Inflammatory macrophage treated with lipopolysaccharide for 4 hours (primary cell): ENCODE data around the gene ARHGEF1.
A peak's percentile ranks its signal among the peaks of the same experiment; 100 is the strongest.

Source experiments
- DNase-seq: peaks from one replicate; pipeline ENCODE4 v3.0.0-alpha.2; 2020

The ARHGEF1 gene

DNA sequence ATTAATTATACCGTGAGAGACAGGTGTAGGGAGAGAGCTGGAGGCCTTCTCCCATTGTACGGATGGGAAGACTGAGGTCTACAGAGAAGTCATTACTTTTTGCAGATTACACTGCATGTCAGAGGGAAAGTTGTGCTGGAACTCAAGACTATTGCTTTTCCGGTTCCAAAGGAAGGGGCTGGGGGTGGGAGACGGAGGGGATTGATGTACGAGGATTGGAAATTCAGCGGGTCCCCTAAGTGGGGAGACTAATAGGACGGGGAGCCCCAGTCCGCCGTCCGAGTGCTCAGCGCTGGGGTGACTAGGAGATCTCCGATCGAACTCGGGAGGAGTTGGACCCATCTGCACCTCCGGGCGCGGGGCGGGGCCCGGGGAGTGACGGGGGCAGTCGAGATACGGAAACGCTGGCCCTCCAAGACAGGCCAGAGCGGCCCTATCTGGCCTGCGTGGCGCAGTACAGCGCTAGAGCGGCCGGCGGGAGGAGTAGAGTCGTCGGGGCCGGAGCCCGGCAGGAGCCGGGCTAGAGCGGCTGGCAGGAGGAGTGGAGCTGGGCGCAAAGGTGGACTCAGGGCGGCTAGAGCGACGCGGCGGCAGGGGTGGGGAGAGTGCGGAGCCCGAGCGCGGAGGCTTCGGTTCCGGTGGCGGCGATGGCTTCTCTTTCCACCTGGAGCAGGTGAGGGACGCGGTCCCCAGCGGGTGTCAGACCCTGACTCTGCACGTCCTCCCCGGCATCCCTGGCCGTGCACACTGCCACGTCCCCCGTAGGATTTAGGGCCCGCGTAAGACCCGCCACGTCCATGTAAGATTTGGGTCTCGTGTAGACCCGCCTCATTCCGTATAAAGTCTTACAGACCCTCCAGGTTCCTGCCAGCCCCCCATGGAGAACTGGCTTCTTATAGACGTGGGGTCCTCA, 1.1 kb downstream of the ARHGEF1 start:
- DNase-seq: peak; percentile 98

DNA sequence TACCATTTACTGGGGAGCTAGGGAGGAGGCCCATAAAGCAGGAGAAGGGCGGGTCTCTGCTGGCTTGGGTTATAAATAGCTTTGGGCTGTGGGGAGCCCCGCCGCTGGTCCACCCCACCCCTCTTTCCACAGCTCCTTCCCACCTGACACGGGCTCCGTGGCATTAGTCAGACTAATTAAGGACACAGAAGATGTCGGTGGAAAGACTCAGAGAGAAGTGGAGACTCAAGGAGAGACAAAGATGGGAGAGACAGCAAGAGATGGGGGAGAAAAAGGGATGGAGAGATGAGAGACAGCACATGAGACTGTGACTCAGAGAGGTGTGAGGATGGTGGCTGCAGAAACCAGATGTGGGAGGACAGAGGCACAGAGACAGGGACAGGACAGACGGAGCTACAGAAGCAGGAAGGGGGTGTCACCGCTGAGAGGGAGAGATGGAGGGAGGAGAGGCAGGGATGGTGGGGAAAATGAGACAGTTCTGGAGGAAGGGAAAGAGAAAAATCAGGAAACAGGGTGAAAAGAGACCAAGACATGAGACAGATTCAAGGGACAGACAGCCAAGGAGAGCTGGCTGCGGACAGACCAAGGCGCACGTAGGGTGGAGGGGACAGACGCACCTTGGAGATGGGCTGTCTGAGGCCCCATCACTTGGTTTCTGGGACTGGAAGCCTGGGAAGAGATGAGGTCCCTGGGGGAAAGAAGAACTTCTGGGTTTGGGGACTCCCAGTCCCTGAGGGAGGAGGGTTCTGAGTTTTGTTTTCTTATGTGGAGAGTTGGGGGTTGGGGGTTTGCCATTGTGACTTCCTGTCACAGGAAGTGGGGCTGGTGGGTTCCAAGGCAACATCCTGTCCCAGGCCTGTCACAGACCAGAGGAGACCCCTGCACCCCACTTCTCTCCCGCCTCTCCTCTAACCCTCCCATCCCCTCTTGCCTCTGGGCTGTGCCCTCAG, 4.1 kb downstream of the ARHGEF1 start:
- no peak for DNase-seq

DNA sequence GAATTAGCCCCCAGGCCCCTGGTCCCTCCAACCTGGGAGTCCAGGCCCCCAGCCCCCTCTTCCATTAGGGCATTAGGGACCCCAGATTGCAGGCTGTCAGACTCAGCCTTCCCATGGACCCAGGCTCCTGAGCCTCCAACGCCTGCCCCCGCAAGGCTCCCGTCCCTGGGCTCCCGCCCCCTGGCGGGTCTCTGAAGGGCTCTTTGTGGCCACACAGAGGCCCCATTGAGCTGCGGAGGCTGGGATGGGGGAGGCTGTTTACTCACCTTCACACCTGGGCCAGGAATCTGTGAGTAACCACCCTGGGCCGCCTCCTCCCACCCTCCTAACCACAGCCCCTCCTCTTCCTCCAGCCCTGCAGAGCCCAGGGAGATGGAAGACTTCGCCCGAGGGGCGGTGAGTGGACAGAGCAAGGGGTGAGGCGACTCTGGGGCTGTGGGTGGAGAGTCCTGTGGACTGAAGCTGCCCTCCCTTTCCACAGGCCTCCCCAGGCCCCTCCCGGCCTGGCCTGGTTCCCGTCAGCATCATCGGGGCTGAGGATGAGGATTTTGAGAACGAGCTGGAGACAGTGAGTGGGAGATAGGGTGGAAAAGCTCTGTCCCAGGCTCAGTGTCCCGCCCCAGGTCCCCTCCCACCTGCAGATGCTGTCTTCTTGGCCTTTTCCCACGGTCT, 4.9 kb downstream of the ARHGEF1 start:
- no peak for DNase-seq

- DNase-seq: no peak
These were observed 5.9 kb downstream of the ARHGEF1 start for GRCh38 chr19:41888926-41889325.

DNA sequence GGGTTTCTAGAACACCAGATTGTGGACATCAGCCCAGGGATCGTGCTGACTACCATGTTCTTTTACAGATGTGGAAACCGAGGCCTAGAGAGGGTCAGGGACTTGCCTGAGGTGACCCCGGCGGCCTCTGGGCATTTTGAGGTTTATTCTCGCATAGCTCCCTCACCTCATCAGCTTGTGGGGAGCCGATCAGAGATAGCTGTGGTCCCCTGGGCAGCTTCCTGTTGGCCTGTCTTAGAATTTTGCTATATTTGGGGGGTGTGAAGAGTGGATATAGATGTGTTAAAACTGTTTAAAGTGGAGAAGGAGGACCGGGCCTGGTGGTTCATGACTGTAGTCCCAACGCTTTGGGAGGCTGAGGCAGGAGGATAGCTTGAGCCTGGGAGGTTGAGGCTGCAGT, 6.9 kb downstream of the ARHGEF1 start:
- DNase-seq: no peak

GRCh38 chr19:41890936-41891335, 8.0 kb downstream of the ARHGEF1 start:
- no peak for DNase-seq

- no peak for DNase-seq
These were observed 9.4 kb downstream of the ARHGEF1 start for GRCh38 chr19:41892173-41892902.

DNA sequence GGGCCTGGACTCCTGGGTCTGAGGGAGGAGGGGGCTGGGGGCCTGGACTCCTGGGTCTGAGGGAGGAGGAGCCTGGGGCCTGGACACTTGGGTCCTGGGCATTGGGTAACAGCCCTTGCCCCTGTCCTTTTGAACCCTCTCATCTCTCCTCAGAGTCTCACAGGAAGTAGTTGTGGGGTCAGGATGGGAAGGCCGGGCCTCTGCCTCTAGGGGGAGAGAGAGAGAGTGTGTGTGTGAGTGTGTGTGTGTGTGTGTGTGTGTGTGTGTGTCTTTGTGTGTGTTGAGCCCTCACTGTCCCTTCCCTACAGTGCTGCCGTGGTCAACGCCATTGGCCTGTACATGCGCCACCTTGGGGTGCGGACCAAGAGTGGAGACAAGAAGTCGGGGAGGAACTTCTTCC, 10.9 kb downstream of the ARHGEF1 start:
- no peak for DNase-seq

GRCh38 chr19:41894350-41894749, 11.4 kb downstream of the ARHGEF1 start:
- no peak for DNase-seq

GRCh38 chr19:41895745-41896580, 13.0 kb downstream of the ARHGEF1 start:
- DNase-seq: no peak

DNA sequence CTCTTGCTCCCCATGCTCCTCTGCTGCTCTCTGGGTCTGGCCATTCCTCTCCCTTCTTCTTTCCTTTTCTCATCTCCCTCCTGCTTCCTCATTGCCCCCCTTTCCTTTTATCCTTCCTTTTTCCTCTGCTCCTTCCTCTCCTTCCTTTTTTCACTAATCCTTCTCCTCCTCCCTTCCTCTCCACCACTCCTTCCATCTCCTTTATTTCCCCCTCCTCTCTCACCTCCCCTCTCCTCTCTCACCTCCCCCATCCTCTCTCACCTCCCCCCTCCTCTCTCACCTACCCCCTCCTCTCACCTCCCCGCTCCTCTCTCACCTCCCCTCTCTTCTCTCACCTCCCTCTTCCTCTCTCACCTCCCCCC, 13.6 kb downstream of the ARHGEF1 start:
- no peak for DNase-seq

- DNase-seq: no peak
These were observed 14.2 kb downstream of the ARHGEF1 start for GRCh38 chr19:41897181-41897580.

- DNase-seq: no peak
These were observed 14.8 kb downstream of the ARHGEF1 start for GRCh38 chr19:41897820-41898219.

- no peak for DNase-seq
These were observed 15.3 kb downstream of the ARHGEF1 start for GRCh38 chr19:41898235-41898634.

GRCh38 chr19:41901707-41902360, 18.9 kb downstream of the ARHGEF1 start:
- no peak for DNase-seq

- no peak for DNase-seq
These were observed 19.6 kb downstream of the ARHGEF1 start for GRCh38 chr19:41902594-41902993.

DNA sequence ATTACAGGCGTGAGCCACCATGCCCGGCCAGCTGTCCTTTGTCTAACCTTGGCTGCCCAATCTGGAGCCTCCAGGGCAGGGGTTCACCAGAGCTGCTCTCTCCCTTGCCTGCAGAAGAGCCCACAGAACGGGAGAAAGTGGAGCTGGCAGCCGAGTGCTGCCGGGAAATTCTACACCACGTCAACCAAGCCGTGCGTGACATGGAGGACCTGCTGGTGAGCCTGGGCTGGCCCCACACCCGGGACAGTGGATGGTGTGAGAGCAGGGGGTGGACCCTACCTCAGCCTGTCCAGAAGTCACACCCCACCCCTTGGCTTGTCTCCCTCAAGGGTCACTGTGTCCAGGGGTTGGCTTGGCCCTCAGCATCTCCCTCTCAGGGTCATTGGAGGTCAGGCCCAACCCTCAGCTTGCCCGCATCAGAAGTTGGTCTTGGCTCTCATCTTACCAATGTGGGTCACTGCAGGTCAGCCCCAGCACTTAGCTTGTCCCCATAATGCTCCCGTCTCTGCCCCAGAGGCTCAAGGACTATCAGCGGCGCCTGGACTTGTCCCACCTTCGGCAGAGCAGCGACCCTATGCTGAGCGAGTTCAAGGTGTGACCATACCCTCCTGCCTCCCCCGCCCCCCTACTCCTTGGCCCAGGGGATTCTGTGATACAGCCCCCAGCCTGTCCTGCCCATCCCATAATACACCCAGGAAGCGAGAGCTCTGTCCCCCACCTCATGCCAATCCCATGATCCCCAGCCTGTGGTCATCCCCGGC, 20.4 kb downstream of the ARHGEF1 start:
- no peak for DNase-seq

DNA sequence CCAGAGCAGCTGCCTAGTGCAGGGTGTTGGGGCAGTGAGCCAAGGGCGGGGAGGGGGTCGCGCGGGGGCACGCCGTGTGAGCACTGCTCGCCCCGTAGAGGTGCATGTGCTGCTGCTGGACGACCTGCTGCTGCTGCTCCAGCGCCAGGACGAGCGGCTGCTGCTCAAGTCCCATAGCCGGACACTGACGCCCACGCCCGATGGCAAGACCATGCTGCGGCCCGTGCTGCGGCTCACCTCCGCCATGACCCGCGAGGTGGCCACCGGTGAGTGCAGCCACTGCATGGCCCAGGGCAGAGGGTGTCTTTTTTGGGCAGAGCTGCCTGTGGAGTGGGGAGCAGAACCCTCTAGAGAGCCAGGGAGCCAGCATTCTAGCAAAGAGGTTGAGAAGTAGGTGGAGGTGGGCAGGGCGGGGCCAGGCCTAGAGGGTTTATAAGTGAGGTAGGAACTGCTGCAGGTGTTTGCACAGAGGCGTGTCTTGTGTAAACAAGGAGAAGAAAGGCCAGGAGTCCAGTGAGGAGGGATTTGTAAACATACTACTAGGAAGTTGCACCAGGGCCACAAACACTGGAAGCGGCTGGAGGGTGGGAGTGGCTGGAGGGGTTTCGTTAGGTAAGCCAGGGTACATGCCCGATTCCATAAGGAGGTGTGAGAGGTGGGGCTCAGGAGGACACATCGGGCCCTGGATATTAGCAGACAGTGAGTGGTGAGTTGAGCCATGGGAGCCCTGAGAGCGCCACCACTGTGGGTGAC, 21.3 kb downstream of the ARHGEF1 start:
- no peak for DNase-seq

DNA sequence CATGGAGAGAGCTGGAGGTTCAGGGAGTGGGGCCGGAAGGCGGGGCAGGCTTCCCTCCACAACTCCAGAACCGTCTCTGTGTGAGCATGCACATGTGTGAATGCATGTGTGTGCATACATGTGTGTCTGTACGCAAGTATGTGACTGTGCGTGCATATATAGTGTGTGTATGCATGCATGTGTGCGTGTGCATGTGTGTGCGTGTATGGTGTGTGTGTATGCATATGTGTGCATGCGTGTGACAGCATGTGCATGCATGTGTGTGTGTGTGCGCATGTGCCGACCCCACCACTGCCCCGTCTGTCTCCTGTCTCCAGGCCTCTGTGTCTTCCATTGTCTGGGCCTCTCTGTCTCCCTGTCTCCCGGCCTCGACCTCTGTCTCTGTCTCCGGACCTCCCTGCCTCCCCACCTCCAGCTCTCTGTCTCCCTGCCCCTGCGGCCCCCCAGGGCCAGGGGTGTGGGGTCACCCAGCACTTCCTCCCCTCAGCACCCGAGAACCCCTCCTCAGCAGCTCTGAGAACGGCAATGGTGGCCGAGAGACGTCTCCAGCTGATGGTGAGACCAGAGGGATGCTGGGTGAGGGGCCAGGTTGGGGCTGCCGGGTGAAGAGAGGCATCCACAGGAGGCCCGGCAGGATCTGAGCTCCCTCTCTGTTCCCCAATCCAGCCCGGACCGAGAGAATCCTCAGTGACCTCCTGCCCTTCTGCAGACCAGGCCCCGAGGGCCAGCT, 22.5 kb downstream of the ARHGEF1 start:
- DNase-seq: no peak
